T-helper 2 cell treated with Interferon-gamma antibody and Interleukin-4, amounts not matched to agents 5 μg/mL and 100 μg/mL, for 36 hours (primary cell): ENCODE data around the gene ZFAND6.
"Not testable (repeated sequence)": the region's sequence is repeated elsewhere in the genome, so short reads cannot be mapped to it uniquely, and the experiment has no call there.

Experiments
- DNase-seq: peaks from one replicate; pipeline ENCODE4 v3.0.0; 2021; ENCODE audit warnings: low spot score
- H3K27ac Mint-ChIP-seq: one replicate; pipeline ENCODE4 v1.8.0; 2021; ENCODE audit warnings: mild to moderate bottlenecking, mixed read lengths
- H3K27me3 Mint-ChIP-seq: one replicate; pipeline ENCODE4 v1.8.0; 2021; ENCODE audit warnings: low read depth, mixed read lengths
- H3K36me3 Mint-ChIP-seq: one replicate; pipeline ENCODE4 v1.8.0; 2021; ENCODE audit warnings: low read depth, mixed read lengths
- H3K4me1 Mint-ChIP-seq: one replicate; pipeline ENCODE4 v1.8.0; 2021; ENCODE audit warnings: low read depth, mixed read lengths
- H3K4me3 Mint-ChIP-seq: one replicate; pipeline ENCODE4 v1.8.0; 2022; ENCODE audit warnings: mild to moderate bottlenecking, moderate library complexity, mixed read lengths
- H3K9me3 Mint-ChIP-seq: one replicate; pipeline ENCODE4 v1.8.0; 2021; ENCODE audit warnings: mixed read lengths

ZFAND6 gene

GRCh38 chr15:80121546-80121945 is 62.1 kb downstream of the ZFAND6 start:
- H3K27ac Mint-ChIP-seq: no peak overlapping the region
- peaks cover 2% of the 10 kb centered on the region for H3K4me1 Mint-ChIP-seq
- H3K9me3 Mint-ChIP-seq: no peaks in the 10 kb centered on the region
- DNase-seq: no peak
- no peak overlapping the region for H3K4me3 Mint-ChIP-seq
- H3K27me3 Mint-ChIP-seq: no peaks in the 10 kb centered on the region
- H3K36me3 Mint-ChIP-seq: peaks cover 24% of the 10 kb centered on the region

GRCh38 chr15:80123034-80123433 is 63.6 kb downstream of the ZFAND6 start:
- Mint-ChIP-seq H3K27ac (no peak overlapping the region), H3K27me3 (no peaks in the 10 kb centered on the region), H3K9me3 (no peaks in the 10 kb centered on the region), H3K36me3 (peaks cover 24% of the 10 kb centered on the region), H3K4me1 (peaks cover 2% of the 10 kb centered on the region), H3K4me3 (no peak overlapping the region)
- DNase-seq: no peak

- not testable (repeated sequence) for DNase-seq, H3K9me3 Mint-ChIP-seq
- peaks cover 35% of the 10 kb centered on the region for H3K36me3 Mint-ChIP-seq
Observed at GRCh38 chr15:80127253-80127652, 67.8 kb downstream of the ZFAND6 start.

GRCh38 chr15:80127911-80128310 is 68.4 kb downstream of the ZFAND6 start:
- Mint-ChIP-seq H3K27me3 (no peaks in the 10 kb centered on the region), H3K4me3 (no peak overlapping the region), H3K27ac (no peak overlapping the region), H3K4me1 (peaks cover 2% of the 10 kb centered on the region), H3K9me3 (no peaks in the 10 kb centered on the region), H3K36me3 (peaks cover 31% of the 10 kb centered on the region)
- DNase-seq: no peak

More at GRCh38 chr15:80127253-80127652, 67.8 kb downstream of the ZFAND6 start:
- H3K4me3 Mint-ChIP-seq, H3K27me3 Mint-ChIP-seq, H3K4me1 Mint-ChIP-seq, H3K27ac Mint-ChIP-seq: not testable (repeated sequence)

GRCh38 chr15:80132382-80132781 is 72.9 kb downstream of the ZFAND6 start:
- H3K36me3 Mint-ChIP-seq: peaks cover 27% of the 10 kb centered on the region
- no peaks in the 10 kb centered on the region for H3K27me3 Mint-ChIP-seq
- no peaks in the 10 kb centered on the region for H3K9me3 Mint-ChIP-seq

GRCh38 chr15:80136854-80137253 is 77.4 kb downstream of the ZFAND6 start:
- no peaks in the 10 kb centered on the region for H3K4me1 Mint-ChIP-seq
- no peak overlapping the region for H3K27ac Mint-ChIP-seq
- no peaks in the 10 kb centered on the region for H3K27me3 Mint-ChIP-seq
- no peak for DNase-seq
- peaks cover 21% of the 10 kb centered on the region for H3K36me3 Mint-ChIP-seq
- H3K9me3 Mint-ChIP-seq: no peaks in the 10 kb centered on the region
- H3K4me3 Mint-ChIP-seq: no peak overlapping the region

More at GRCh38 chr15:80132382-80132781, 72.9 kb downstream of the ZFAND6 start:
- DNase-seq: no peak
- no peaks in the 10 kb centered on the region for H3K4me1 Mint-ChIP-seq
- H3K4me3 Mint-ChIP-seq: no peak overlapping the region
- H3K27ac Mint-ChIP-seq: no peak overlapping the region

- Mint-ChIP-seq H3K4me3 (no peak overlapping the region), H3K27me3 (no peaks in the 10 kb centered on the region), H3K4me1 (no peaks in the 10 kb centered on the region), H3K27ac (no peak overlapping the region), H3K36me3 (peaks cover 21% of the 10 kb centered on the region), H3K9me3 (no peaks in the 10 kb centered on the region)
- no peak for DNase-seq
Observed at GRCh38 chr15:80138961-80139360, 79.5 kb downstream of the ZFAND6 start.

GRCh38 chr15:80140909-80141308 is 81.4 kb downstream of the ZFAND6 start:
- DNase-seq: no peak
- Mint-ChIP-seq H3K36me3 (peaks cover 12% of the 10 kb centered on the region), H3K4me1 (no peaks in the 10 kb centered on the region), H3K4me3 (no peak overlapping the region), H3K27ac (no peak overlapping the region), H3K27me3 (peaks cover 9% of the 10 kb centered on the region), H3K9me3 (no peaks in the 10 kb centered on the region)

GRCh38 chr15:80141916-80142598 is 82.6 kb downstream of the ZFAND6 start:
- H3K27ac Mint-ChIP-seq: no peak overlapping the region
- no peak overlapping the region for H3K4me3 Mint-ChIP-seq
- no peaks in the 10 kb centered on the region for H3K4me1 Mint-ChIP-seq
- DNase-seq: no peak
- H3K27me3 Mint-ChIP-seq: peaks cover 17% of the 10 kb centered on the region
- peaks cover 7% of the 10 kb centered on the region for H3K36me3 Mint-ChIP-seq
- H3K9me3 Mint-ChIP-seq: no peaks in the 10 kb centered on the region

GRCh38 chr15:80142646-80143045 is 83.2 kb downstream of the ZFAND6 start:
- no peak overlapping the region for H3K27ac Mint-ChIP-seq
- DNase-seq: no peak
- no peaks in the 10 kb centered on the region for H3K9me3 Mint-ChIP-seq
- peaks cover 5% of the 10 kb centered on the region for H3K36me3 Mint-ChIP-seq
- peaks cover 18% of the 10 kb centered on the region for H3K27me3 Mint-ChIP-seq
- no peaks in the 10 kb centered on the region for H3K4me1 Mint-ChIP-seq
- H3K4me3 Mint-ChIP-seq: no peak overlapping the region

- H3K4me1 Mint-ChIP-seq: peaks cover 29% of the 10 kb centered on the region
- peaks cover 16% of the 10 kb centered on the region for H3K27me3 Mint-ChIP-seq
- DNase-seq: no peak
- H3K9me3 Mint-ChIP-seq: no peaks in the 10 kb centered on the region
- peaks cover 11% of the 10 kb centered on the region for H3K36me3 Mint-ChIP-seq
- no peak overlapping the region for H3K27ac Mint-ChIP-seq
- no peak overlapping the region for H3K4me3 Mint-ChIP-seq
Observed at GRCh38 chr15:80151148-80151547, 91.7 kb downstream of the ZFAND6 start.

GRCh38 chr15:80151576-80151975 is 92.1 kb downstream of the ZFAND6 start:
- no peaks in the 10 kb centered on the region for H3K9me3 Mint-ChIP-seq
- peaks cover 13% of the 10 kb centered on the region for H3K27me3 Mint-ChIP-seq
- H3K36me3 Mint-ChIP-seq: peaks cover 11% of the 10 kb centered on the region
- no peak for DNase-seq
- H3K4me1 Mint-ChIP-seq: peaks cover 29% of the 10 kb centered on the region
- H3K27ac Mint-ChIP-seq: no peak overlapping the region
- H3K4me3 Mint-ChIP-seq: peak overlapping the region; percentile 82

GRCh38 chr15:80152180-80152895 is 92.9 kb downstream of the ZFAND6 start:
- Mint-ChIP-seq H3K9me3 (no peaks in the 10 kb centered on the region), H3K4me3 (peak overlapping the region; percentile 92), H3K27ac (peak overlapping the region; percentile 94), H3K4me1 (peaks cover 29% of the 10 kb centered on the region), H3K27me3 (peaks cover 9% of the 10 kb centered on the region), H3K36me3 (peaks cover 11% of the 10 kb centered on the region)
- peak; percentile 78 for DNase-seq
